ENCODE results near the gene CYYR1.

CYYR1 gene

DNA sequence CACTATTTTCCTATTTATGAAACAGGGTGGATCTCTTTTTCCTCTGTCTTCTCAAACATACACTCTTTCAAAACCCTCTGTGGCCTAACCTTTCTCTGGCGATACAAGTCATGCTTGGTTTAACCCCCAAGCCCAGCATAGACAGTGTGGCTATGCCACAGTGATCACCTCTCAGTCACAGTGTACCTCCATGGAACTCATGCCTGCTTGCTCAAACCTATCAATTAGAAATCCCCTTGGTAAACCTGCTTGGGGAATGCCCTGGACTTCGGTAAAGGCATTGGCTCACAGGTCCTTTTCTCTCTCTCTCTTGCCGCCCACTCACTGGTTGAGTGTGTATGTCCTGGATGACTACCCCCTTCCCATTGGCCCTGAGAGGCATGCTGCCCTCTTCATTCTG lies 147.5 kb downstream of the CYYR1 start:
- DNase-seq: no peak

DNA sequence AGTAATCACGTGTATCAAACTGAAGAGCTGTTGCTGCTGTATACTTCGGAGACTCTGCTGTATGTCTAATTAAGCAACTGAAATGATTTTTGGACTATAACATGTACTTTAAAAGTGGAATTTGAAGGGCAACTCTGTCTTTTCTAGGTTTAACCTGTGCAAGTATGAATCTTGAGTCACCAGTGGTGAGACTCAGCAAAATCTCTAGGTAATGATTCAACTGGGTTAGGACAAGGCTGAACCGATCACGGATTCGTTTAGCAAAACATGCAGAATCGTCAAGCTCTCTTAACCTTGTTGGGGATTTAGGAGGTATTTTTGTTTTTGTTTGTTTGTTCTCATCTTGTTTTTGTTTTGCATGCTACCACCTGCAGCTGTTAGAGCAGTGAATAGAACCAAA lies 149.6 kb downstream of the CYYR1 start:
- no peak for DNase-seq

GRCh38 chr21:26422706-26423105 lies 150.4 kb downstream of the CYYR1 start:
- no peak for DNase-seq

DNA sequence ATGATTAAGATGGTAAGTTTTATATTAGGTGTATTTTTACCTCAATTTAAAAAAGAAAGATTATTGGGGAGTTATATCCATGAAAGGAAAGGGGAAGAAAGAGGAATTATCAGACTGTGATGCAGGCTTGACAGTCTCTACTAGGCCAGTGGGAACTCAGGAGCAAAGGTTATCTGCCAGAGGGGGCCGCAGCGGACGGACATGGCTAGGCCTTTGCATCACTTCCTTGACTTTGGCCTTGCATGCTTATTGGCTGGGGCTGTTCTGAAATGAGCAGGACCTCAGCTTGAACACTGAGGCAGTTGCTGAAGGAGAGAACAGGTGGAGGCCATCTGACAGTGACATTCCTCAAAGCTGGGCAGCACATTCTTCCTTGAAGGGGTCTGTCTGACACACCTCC lies 150.9 kb downstream of the CYYR1 start:
- DNase-seq: no peak

DNA sequence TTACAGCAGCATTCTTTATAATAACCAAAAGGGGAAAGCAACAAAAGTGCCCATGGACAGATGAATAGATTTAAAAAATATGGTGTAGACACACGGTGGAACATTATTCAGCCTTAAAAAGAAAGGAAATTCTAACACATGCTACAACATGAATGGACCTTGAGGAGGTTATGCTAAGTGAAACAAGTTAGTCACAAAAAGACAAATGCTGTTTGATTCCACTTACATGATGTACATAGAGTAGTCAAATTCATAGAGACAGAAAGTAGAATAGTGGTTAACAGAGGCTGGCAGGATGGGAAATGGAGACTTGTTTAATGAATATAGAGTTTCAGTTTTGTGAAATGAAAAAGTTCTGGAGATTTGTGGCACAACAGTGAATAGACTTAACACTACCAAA lies 151.4 kb downstream of the CYYR1 start:
- DNase-seq: no peak

Data from NCI-H446 (cell line).